Activated naive CD8-positive, alpha-beta T cell (primary cell): ENCODE data around the gene DENND1A.

Experiments used
- H3K27ac Mint-ChIP-seq: one replicate; pipeline ENCODE4 v1.8.0; 2021; ENCODE audit warnings: mixed read lengths
- H3K27me3 Mint-ChIP-seq: one replicate; pipeline ENCODE4 v1.8.0; 2021; ENCODE audit warnings: mixed read lengths
- H3K36me3 Mint-ChIP-seq: one replicate; pipeline ENCODE4 v1.8.0; 2021; ENCODE audit warnings: mixed read lengths
- H3K4me1 Mint-ChIP-seq: one replicate; pipeline ENCODE4 v1.8.0; 2021; ENCODE audit warnings: low read depth, mixed read lengths
- H3K4me3 Mint-ChIP-seq: one replicate; pipeline ENCODE4 v1.8.0; 2021; ENCODE audit warnings: mild to moderate bottlenecking, mixed read lengths
- H3K9me3 Mint-ChIP-seq: one replicate; pipeline ENCODE4 v1.8.0; 2021; ENCODE audit warnings: low read depth, mixed read lengths

DENND1A gene

GRCh38 chr9:123686829-123687192, 243.1 kb downstream of the DENND1A start:
- H3K27ac Mint-ChIP-seq, result no peak overlapping the region
- H3K4me3 Mint-ChIP-seq, result no peak overlapping the region
- peaks cover 25% of the 10 kb centered on the region for H3K36me3 Mint-ChIP-seq

GRCh38 chr9:123686131-123686828, 243.6 kb downstream of the DENND1A start:
- Mint-ChIP-seq H3K4me1 (peaks cover 45% of the 10 kb centered on the region), H3K27ac (no peak overlapping the region), H3K36me3 (peaks cover 22% of the 10 kb centered on the region), H3K4me3 (no peak overlapping the region), H3K27me3 (no peaks in the 10 kb centered on the region), H3K9me3 (no peaks in the 10 kb centered on the region)

More at GRCh38 chr9:123686829-123687192, 243.1 kb downstream of the DENND1A start:
- no peaks in the 10 kb centered on the region for H3K27me3 Mint-ChIP-seq
- H3K4me1 Mint-ChIP-seq, result peaks cover 46% of the 10 kb centered on the region
- no peaks in the 10 kb centered on the region for H3K9me3 Mint-ChIP-seq

GRCh38 chr9:123685489-123686083, 244.3 kb downstream of the DENND1A start:
- Mint-ChIP-seq H3K4me3 (no peak overlapping the region), H3K9me3 (no peaks in the 10 kb centered on the region), H3K27me3 (no peaks in the 10 kb centered on the region), H3K36me3 (peaks cover 25% of the 10 kb centered on the region), H3K4me1 (peaks cover 43% of the 10 kb centered on the region), H3K27ac (no peak overlapping the region)

GRCh38 chr9:123684393-123685149, 245.4 kb downstream of the DENND1A start:
- peak overlapping the region; percentile 40 for H3K4me3 Mint-ChIP-seq
- peaks cover 48% of the 10 kb centered on the region for H3K4me1 Mint-ChIP-seq
- H3K9me3 Mint-ChIP-seq, result no peaks in the 10 kb centered on the region
- H3K27me3 Mint-ChIP-seq, result no peaks in the 10 kb centered on the region
- H3K36me3 Mint-ChIP-seq, result peaks cover 26% of the 10 kb centered on the region
- H3K27ac Mint-ChIP-seq, result peak overlapping the region; percentile 72

GRCh38 chr9:123682746-123683145, 247.2 kb downstream of the DENND1A start:
- Mint-ChIP-seq H3K36me3 (peaks cover 23% of the 10 kb centered on the region), H3K4me3 (no peak overlapping the region), H3K27ac (no peak overlapping the region), H3K27me3 (no peaks in the 10 kb centered on the region), H3K4me1 (peaks cover 48% of the 10 kb centered on the region), H3K9me3 (no peaks in the 10 kb centered on the region)

GRCh38 chr9:123680352-123680751, 249.6 kb downstream of the DENND1A start:
- H3K27ac Mint-ChIP-seq, result no peak overlapping the region
- no peaks in the 10 kb centered on the region for H3K9me3 Mint-ChIP-seq
- no peaks in the 10 kb centered on the region for H3K27me3 Mint-ChIP-seq
- H3K4me3 Mint-ChIP-seq, result no peak overlapping the region
- peaks cover 26% of the 10 kb centered on the region for H3K36me3 Mint-ChIP-seq
- peaks cover 29% of the 10 kb centered on the region for H3K4me1 Mint-ChIP-seq

GRCh38 chr9:123679330-123679987, 250.5 kb downstream of the DENND1A start:
- Mint-ChIP-seq H3K4me1 (peaks cover 21% of the 10 kb centered on the region), H3K4me3 (no peak overlapping the region), H3K27ac (no peak overlapping the region), H3K27me3 (no peaks in the 10 kb centered on the region), H3K9me3 (no peaks in the 10 kb centered on the region), H3K36me3 (peaks cover 28% of the 10 kb centered on the region)

- Mint-ChIP-seq H3K4me1 (peaks cover 15% of the 10 kb centered on the region), H3K9me3 (no peaks in the 10 kb centered on the region), H3K27ac (no peak overlapping the region), H3K4me3 (no peak overlapping the region), H3K36me3 (peaks cover 29% of the 10 kb centered on the region), H3K27me3 (no peaks in the 10 kb centered on the region)
Measured at GRCh38 chr9:123678878-123679329, 251.0 kb downstream of the DENND1A start.

- Mint-ChIP-seq H3K4me3 (no peak overlapping the region), H3K27ac (no peak overlapping the region), H3K27me3 (no peaks in the 10 kb centered on the region), H3K36me3 (peaks cover 28% of the 10 kb centered on the region), H3K9me3 (peaks cover 1% of the 10 kb centered on the region), H3K4me1 (peaks cover 11% of the 10 kb centered on the region)
Measured at GRCh38 chr9:123678038-123678877, 251.7 kb downstream of the DENND1A start.

- Mint-ChIP-seq H3K36me3 (peaks cover 31% of the 10 kb centered on the region), H3K9me3 (peaks cover 5% of the 10 kb centered on the region), H3K27me3 (no peaks in the 10 kb centered on the region), H3K4me3 (no peak overlapping the region), H3K4me1 (peaks cover 11% of the 10 kb centered on the region), H3K27ac (no peak overlapping the region)
Measured at GRCh38 chr9:123676869-123677268, 253.1 kb downstream of the DENND1A start.

GRCh38 chr9:123669346-123669745, 260.6 kb downstream of the DENND1A start:
- H3K36me3 Mint-ChIP-seq, result peaks cover 58% of the 10 kb centered on the region
- no peaks in the 10 kb centered on the region for H3K4me1 Mint-ChIP-seq
- no peaks in the 10 kb centered on the region for H3K27me3 Mint-ChIP-seq
- no peak overlapping the region for H3K4me3 Mint-ChIP-seq
- peaks cover 20% of the 10 kb centered on the region for H3K9me3 Mint-ChIP-seq
- H3K27ac Mint-ChIP-seq, result no peak overlapping the region

GRCh38 chr9:123663529-123663928, 266.4 kb downstream of the DENND1A start:
- Mint-ChIP-seq H3K36me3 (peaks cover 56% of the 10 kb centered on the region), H3K27ac (no peak overlapping the region), H3K27me3 (no peaks in the 10 kb centered on the region), H3K9me3 (peaks cover 34% of the 10 kb centered on the region), H3K4me3 (no peak overlapping the region), H3K4me1 (no peaks in the 10 kb centered on the region)

GRCh38 chr9:123662057-123662776, 267.7 kb downstream of the DENND1A start:
- Mint-ChIP-seq H3K36me3 (peaks cover 50% of the 10 kb centered on the region), H3K27ac (no peak overlapping the region), H3K27me3 (no peaks in the 10 kb centered on the region), H3K4me3 (no peak overlapping the region), H3K9me3 (peaks cover 34% of the 10 kb centered on the region), H3K4me1 (no peaks in the 10 kb centered on the region)
